Measurements from ENCODE around the gene HELLS. TPM values are rescaled to one million over a fixed set of nuclear protein-coding genes. Genes with fewer than 3 reads are reported as not detected.
"Not testable (repeated sequence)": the region's sequence is repeated elsewhere in the genome, so short reads cannot be mapped to it uniquely, and the experiment has no call there.

The HELLS gene
- total RNA-seq, 4 donors from 2014 or later: 6.0 to 9.5 (median 7.4) TPM

- H3K4me3 ChIP-seq (ENCODE audit: low read depth, poor library complexity, severe bottlenecking): no peak overlapping the region
- no peak for DNase-seq (ENCODE audit: low spot score in 2 of 2)
- TF ChIP-seq POLR2A (IDR thresholded peaks at IDR 0.05) (no peak), CTCF (IDR thresholded peaks at IDR 0.05) (no peak)
- WGBS, 2 donors: 95 to 99% methylated on average over 5 of the region's 5 CpGs
- intact Hi-C loops (cut with DNase I; ENCODE audit: low total_unique reads): no loop called here
These were observed 20.9 kb upstream of the HELLS start for GRCh38 chr10:94524711-94525110.

DNA sequence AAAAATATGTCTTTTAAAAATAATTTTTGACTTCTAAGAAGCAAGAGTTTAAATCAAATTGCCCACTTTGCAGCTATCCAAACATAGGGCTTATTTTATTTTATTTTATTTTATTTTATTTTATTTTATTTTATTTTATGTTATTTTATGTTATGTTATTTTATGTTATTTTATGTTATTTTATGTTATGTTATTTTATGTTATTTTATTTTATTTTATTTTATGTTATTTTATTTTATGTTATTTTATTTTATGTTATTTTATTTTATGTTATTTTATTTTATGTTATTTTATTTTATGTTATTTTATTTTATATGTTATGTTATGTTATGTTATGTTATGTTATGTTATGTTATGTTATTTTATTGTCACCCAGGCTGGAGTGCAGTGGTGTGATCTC is 14.0 kb upstream of the HELLS start:
- DNase-seq (ENCODE audit: low spot score in 2 of 2); H3K4me3 ChIP-seq (ENCODE audit: low read depth, poor library complexity, severe bottlenecking); intact Hi-C loops (cut with DNase I; ENCODE audit: low total_unique reads): not testable (repeated sequence)

GRCh38 chr10:94533027-94533426 is 12.6 kb upstream of the HELLS start:
- TF ChIP-seq CTCF (IDR thresholded peaks at IDR 0.05) (no peak), POLR2A (IDR thresholded peaks at IDR 0.05) (no peak)
- no peak for DNase-seq (ENCODE audit: low spot score in 2 of 2)
- intact Hi-C loops (cut with DNase I; ENCODE audit: low total_unique reads): no loop called here
- H3K4me3 ChIP-seq (ENCODE audit: low read depth, poor library complexity, severe bottlenecking): no peak overlapping the region
- 93 to 97% methylated on average over 1 of the region's 1 CpG for WGBS, 2 donors

DNA sequence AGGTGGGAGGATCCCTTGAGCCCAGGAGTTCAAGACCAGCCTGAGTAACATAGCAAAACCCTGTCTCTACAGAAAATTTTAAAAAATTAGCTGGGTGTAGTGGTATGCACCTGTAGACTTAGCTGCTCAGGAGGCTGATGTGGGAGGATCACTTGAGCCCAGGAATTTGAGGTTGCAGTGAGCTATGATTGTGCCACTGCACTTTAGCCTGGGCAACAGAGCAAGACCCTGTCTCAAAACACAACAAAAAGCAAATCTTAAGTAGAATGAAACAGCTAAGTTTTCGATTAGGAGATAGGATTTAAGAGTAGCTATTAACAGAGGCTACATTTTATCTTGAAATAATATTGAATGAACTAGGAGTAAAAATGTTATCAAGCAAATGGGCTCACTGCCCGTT is 3.3 kb upstream of the HELLS start:
- intact Hi-C loops (cut with DNase I; ENCODE audit: low total_unique reads); DNase-seq (ENCODE audit: low spot score in 2 of 2); H3K4me3 ChIP-seq (ENCODE audit: low read depth, poor library complexity, severe bottlenecking): not testable (repeated sequence)
- WGBS, 2 donors: 87 to 98% methylated on average over 2 of the region's 2 CpGs

- intact Hi-C loops (cut with DNase I; ENCODE audit: low total_unique reads): no loop called here
- 2 to 3% methylated on average over 25 of the region's 25 CpGs for WGBS, 2 donors
- no peak for TF ChIP-seq POLR2A (IDR thresholded peaks at IDR 0.05)
- no peak for TF ChIP-seq CTCF (IDR thresholded peaks at IDR 0.05)
- no peak for DNase-seq (ENCODE audit: low spot score in 2 of 2)
- H3K4me3 ChIP-seq (ENCODE audit: low read depth, poor library complexity, severe bottlenecking): peak overlapping the region; percentile 67
These were observed 687 bp downstream of the HELLS start for GRCh38 chr10:94546049-94546900.

DNA sequence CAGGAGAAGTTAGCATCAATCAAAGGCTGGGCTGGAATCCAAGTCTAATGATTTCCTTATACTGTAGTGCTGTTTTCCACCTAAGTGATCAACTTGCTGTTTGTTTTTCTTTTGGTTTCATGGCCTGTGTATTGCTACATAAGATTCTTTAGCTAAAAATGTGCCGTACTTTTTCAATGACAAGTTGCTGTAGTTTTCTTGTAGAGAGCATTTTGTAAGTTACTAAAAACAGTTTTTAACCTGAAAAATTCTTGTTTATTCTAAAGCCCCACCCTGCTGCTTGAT is 1.3 kb downstream of the HELLS start:
- intact Hi-C loops (cut with DNase I; ENCODE audit: low total_unique reads): no loop called here
- H3K4me3 ChIP-seq (ENCODE audit: low read depth, poor library complexity, severe bottlenecking): no peak overlapping the region
- no peak for TF ChIP-seq CTCF (IDR thresholded peaks at IDR 0.05)
- TF ChIP-seq POLR2A (IDR thresholded peaks at IDR 0.05): no peak
- WGBS, 2 donors: 50 to 61% methylated on average over 1 of the region's 1 CpG
- no peak for DNase-seq (ENCODE audit: low spot score in 2 of 2)

DNA sequence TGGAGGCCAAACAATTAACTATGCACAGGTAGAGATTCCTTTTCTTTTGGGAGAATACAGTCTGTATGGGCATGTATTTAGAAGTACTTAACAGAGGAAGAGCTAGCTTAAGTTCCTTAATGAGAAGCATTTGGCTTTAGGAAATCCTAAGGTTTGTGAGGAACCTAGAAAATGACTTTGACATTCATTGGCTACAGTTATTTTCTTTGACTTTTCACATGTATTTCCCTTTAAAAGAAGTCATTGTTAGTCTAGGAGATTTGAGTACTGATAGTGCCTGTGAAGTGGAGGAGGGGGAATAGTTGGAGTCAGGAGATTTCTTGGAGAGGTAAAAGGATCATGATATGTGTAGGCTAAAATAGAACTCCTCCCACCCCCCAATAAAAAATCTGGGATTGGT is 3.6 kb downstream of the HELLS start:
- no peak overlapping the region for H3K4me3 ChIP-seq (ENCODE audit: low read depth, poor library complexity, severe bottlenecking)
- intact Hi-C loops (cut with DNase I; ENCODE audit: low total_unique reads): no loop called here
- DNase-seq (ENCODE audit: low spot score in 2 of 2): no peak
- TF ChIP-seq CTCF (IDR thresholded peaks at IDR 0.05): no peak
- TF ChIP-seq POLR2A (IDR thresholded peaks at IDR 0.05): no peak

- DNase-seq (ENCODE audit: low spot score in 2 of 2); intact Hi-C loops (cut with DNase I; ENCODE audit: low total_unique reads); H3K4me3 ChIP-seq (ENCODE audit: low read depth, poor library complexity, severe bottlenecking): not testable (repeated sequence)
These were observed 22.2 kb downstream of the HELLS start for GRCh38 chr10:94567714-94568307.

More at GRCh38 chr10:94567714-94568307, 22.2 kb downstream of the HELLS start:
- 97 to 98% methylated on average over 13 of the region's 13 CpGs for WGBS, 2 donors
